CD4-positive, alpha-beta T cell treated with Interleukin-4 for 4 hours (primary cell): ENCODE measurements around the gene GJB3.
A peak's percentile ranks its signal among the peaks of the same experiment; 100 is the strongest.
"Not testable (repeated sequence)": the region's sequence is repeated elsewhere in the genome, so short reads cannot be mapped to it uniquely, and the experiment has no call there.

Experiments used
- DNase-seq: peaks from one replicate; pipeline ENCODE4 v3.0.0-alpha.2; 2020

The GJB3 gene

DNA sequence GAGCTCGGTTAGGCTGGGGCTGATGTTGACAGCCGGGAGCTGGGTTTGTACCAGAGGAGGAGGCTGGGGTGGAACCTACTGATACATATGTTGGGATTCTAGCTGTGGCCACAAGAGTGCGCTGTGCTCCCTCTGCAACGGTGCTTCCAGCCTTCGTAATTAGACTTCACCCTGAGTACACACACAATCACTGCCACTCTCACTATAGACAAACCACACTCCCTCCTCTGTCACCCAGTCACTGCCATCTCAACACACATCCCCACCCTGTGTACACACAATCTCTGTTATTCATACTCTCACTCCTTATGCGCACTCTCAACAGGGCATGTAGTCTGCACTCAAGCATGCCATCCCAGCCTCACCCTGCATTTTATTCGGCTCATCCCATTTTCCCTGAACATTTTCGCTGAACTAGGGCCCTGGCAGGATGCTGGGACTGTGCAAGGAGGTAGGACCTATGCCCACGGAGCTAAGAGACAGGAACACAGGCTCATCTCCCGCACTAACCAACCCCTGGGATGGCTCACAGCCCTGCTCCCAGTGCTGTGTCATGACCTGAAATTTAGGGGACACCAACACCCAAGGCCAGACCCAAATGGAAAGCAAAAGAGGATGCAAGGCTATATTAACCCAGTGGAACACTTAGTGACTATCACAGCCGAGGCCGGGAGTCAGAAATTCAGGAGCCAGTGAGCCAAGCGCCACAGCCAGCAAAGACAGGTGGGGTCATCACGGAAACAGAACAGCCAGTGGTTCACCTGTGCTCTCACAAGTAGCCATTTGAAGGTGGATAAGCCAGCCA, 5.7 kb downstream of the GJB3 start:
- peak; percentile 53 for DNase-seq

DNA sequence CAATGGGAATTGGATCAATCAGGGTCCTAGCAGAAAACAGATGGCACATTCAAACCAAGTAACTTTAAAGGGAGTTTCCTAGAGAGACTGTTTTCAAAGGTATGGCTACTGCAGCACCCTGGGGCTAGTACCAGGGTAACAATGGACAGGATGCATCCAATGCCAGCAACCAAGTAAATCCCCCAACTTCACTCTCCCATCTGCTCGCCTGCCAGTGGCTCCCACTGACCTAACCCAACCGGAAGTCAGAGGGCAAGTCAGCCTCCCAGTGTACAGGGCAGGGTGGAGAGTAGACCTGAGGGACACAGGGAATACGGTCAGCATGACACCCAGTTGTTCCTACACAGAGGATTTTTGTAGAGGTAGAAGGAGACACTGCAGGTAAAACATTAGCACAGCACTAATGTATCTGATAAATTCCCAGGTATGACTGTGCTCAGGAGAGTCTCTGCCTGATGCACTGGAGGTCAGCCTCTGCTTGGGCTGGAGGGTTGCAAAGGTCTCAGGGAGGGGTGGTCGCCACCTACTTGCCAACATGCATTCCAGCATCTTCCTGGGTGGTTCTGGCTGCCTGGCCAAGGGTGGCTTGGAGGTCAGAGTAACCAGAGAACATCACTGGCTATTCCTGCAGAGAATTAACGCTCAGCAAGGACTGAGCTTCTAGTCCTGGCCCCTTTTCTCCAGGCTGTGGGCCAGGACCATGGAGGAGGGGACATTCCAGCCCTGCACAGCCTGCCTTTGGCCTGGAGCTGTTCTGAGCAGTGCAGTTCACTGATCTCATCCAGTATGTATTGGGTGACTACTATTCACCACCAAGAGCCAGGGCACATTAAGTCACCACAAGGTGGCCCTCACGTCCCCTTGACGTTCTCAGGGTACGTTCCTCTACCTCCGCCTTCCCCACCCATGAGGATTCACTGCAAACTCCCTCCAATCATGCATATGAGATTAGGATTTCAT, 6.7 kb downstream of the GJB3 start:
- DNase-seq: no peak

- DNase-seq: no peak
Measured at GRCh38 chr1:34790985-34791384, 10.0 kb downstream of the GJB3 start.

DNA sequence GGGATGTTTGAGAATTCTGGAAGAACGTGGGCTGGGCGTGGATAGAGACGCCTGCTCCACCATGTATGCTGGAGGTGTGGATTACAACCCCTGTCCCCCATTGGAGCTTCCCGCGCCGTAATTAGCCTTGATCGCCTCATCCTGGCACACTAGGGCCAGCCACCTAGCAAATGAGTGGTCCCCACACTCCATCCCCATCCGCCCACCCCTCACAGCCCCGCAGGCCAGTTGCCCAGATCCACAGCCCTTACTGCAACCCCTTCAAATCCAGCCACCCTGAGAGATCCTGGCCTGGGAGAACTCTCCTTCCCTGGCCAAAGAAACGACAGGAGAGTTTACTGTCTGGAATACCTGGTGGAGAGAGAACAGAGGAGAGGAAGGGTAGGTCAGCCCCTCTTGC, 11.4 kb downstream of the GJB3 start:
- DNase-seq: no peak

- DNase-seq: no peak
Measured at GRCh38 chr1:34792868-34793727, 12.1 kb downstream of the GJB3 start, which contains the start of gene GJA4. Gene GJA4, plus strand, starts transcription at chr1:34792999. Its CDS starts 1,215 bp downstream, at chr1:34794214.

- no peak for DNase-seq
Measured at GRCh38 chr1:34794001-34794789, 13.2 kb downstream of the GJB3 start.

DNA sequence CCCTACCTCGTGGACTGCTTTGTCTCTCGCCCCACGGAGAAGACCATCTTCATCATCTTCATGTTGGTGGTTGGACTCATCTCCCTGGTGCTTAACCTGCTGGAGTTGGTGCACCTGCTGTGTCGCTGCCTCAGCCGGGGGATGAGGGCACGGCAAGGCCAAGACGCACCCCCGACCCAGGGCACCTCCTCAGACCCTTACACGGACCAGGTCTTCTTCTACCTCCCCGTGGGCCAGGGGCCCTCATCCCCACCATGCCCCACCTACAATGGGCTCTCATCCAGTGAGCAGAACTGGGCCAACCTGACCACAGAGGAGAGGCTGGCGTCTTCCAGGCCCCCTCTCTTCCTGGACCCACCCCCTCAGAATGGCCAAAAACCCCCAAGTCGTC, 13.8 kb downstream of the GJB3 start:
- DNase-seq: no peak

DNA sequence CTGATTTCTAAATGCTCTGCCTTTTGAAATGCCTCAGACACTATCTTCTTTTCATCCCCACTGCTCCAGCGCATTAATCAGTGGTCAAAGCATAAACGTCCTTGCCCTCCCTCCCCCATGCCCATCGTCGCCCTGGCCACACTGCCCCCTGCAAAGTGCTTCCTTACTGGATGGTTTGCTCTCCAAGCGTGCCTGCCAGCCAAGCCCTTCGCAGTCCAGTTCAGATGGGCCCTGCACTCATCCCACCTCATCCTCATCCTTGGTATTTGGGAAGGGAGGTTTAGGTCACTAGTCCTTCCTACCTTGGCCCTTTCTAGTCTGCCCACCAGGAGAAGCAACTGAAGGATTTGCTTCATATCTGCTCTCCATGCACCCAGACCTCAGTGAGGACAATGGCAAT, 14.9 kb downstream of the GJB3 start:
- no peak for DNase-seq

DNA sequence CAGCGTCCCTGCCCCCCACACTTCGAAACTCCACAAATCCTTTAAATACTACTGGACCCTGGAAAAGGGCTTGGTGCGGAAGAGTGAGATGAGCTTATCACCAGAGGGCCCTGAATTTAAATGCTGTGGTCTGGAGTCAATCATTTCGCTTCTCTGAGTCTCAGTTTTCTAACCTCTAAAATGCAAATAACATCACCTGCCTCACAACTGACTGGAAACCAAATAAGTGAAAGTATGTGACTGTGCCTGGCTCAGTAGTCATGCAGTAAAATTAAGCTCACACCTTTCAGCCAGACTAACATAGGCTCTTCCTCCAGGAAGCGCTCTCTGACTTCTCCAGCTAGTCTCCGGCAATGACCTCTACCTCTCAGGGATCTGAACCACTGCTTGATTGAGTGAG, 16.0 kb downstream of the GJB3 start:
- DNase-seq: no peak

GRCh38 chr1:34800214-34800613, 19.2 kb downstream of the GJB3 start:
- no peak for DNase-seq

GRCh38 chr1:34803770-34804169, 22.8 kb downstream of the GJB3 start:
- DNase-seq: no peak

DNA sequence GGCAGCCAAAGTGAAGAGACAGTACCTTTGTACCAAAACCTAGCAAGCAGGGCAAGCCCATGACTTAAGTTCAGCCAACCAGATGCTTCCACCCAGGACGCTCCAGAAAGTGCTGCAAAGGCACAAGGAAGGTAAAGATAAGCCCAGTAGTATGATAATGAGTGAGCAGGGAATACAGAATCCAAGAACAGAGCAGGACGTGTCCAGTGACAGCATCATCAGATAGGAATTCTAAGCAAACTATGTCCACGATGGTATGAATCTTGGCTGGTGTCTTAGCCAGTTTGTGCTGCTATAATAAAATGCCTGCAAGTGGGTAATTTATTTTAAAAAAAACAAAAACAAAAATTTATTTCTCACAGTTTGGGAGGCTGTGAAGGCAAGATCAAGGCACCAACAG, 25.4 kb downstream of the GJB3 start:
- DNase-seq: no peak

DNA sequence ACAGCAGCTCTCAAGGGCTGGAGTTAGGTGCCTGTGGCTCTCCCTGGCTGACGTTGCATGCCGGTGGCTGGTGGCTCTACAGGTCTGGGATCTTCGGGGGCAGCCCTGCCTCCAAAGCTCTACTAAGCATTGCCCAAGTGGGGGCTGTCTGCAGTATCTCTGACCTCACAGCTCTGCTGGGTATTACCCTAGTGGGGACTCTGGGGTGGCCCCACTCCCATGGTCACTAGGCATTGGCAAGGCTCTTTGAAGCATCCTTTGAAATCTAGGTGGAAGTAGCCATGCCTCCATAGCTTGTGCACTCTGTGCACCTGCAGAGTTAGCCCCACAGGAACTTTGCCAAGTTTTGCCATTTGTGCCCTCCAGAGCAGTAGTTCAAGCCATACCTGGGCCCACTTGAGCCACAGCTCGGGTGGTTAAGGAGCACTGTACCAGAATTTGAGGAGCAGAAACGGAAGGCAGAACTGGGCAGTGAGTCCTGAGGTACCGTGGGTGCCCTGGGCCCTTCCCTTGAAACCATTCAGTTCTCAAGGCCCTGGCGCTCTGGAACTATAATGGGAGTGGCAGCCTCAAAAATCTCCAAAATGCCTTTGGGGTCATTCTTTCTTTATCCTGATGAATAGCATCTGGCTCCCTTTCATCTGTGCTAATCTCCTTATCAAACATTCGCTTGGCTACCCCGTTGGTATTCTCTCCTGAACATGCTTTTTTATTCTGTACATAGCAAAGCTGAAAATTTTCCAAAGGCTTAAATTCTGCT, 27.2 kb downstream of the GJB3 start:
- no peak for DNase-seq

- not testable (repeated sequence) for DNase-seq
Measured at GRCh38 chr1:34810781-34811180, 29.8 kb downstream of the GJB3 start.

DNA sequence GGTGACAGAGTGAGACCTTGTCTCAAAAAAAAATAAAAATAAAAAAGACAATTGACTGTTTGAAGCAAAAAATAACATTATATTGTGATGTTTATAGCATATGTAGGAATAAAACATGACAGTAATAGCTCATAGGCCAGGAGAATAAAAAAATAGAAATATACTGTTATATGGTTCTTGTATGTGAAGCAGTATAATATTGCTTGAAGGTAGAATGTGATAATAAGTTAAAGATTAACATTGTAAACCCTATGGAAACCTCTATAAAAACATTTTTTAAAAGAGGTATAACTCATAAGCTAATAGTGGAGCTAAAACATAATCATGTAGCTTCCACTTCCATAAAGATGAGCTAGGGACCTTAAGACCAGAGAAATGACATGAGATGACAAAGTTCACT, 35.3 kb downstream of the GJB3 start:
- no peak for DNase-seq

DNA sequence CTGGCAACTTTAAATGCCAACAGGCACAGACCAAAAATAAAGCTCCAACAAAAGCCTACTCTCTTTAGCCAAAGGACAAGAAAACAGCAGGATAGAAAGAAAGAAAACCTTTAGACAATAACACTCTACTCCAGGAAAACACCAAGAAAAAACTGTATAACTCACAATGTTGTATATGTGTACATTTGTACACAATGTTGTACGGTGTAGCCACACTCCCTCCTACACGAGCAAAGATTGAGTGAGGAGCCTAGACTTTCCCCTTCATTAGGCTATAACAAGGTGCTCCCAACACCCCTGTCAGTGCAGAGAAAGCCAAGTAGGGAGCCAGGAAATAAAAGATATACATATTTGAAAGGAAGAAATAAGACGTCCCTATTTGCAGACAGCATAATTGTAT, 35.8 kb downstream of the GJB3 start:
- no peak for DNase-seq

DNA sequence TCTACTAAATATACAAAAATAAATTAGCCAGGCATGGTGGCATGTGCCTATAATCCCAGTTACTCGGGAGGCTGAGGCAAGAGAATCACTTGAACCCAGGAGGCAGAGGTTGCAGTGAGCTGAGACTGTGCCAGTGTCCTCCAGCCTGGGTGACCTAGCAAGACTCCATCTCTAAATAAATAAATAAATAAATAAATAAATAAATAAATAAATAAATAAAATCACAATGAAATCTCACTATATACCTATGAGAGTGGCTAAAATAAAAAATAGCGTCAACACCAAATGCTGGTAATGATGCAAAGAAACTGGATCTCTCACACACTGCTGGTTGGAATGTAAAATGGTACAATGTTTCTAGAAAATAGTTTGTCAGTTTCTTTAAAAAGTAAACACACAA, 37.8 kb downstream of the GJB3 start:
- not testable (repeated sequence) for DNase-seq

GRCh38 chr1:34822202-34822601, 41.2 kb downstream of the GJB3 start:
- DNase-seq: no peak

- no peak for DNase-seq
Measured at GRCh38 chr1:34824817-34825454, 43.9 kb downstream of the GJB3 start.

GRCh38 chr1:34825455-34826091, 44.6 kb downstream of the GJB3 start:
- no peak for DNase-seq
